HepG2 (cell line): ENCODE results near the gene UNC93A. TPM values are rescaled to one million over a fixed set of nuclear protein-coding genes. Genes with fewer than 3 reads are reported as not detected.

Experiments
- AGO2 ChIP-seq: fragments of 200-400 bp; formaldehyde crosslinking; optimal IDR thresholded peaks from 2 replicates; pipeline ENCODE3; 2017; ENCODE audit warnings: mild to moderate bottlenecking, low read depth, low read length, moderate library complexity
- ARID3A ChIP-seq: IDR thresholded peaks from 2 replicates; pipeline ENCODE4 v1.6.1; 2012; ENCODE audit warnings: low read depth, low read length, improper control_type of control experiment
- ATF7 ChIP-seq, 2 experiments: fragments of 450-650 bp in 1 of 2; sonication (generic) in 1 of 2; formaldehyde crosslinking in 1 of 2; IDR thresholded peaks; 2 replicates each; pipeline versions ENCODE4 v1.4.0 to v1.6.1; 2016 to 2020; ENCODE audit warnings: antibody characterized with exemption in 1 of 2, mild to moderate bottlenecking in 1 of 2, missing genetic modification reagents in 1 of 2
- BCL6 ChIP-seq: IDR thresholded peaks from 2 replicates; pipeline ENCODE4 v1.6.1; 2016; ENCODE audit warnings: missing genetic modification reagents, missing compliant biosample characterization
- DDIT3 ChIP-seq: sonication (generic); formaldehyde crosslinking; IDR thresholded peaks from 2 replicates; pipeline ENCODE4 v1.4.0; 2020; ENCODE audit warnings: mild to moderate bottlenecking, missing genetic modification reagents
- ISL2 ChIP-seq: sonication (generic); formaldehyde crosslinking; IDR thresholded peaks from 2 replicates; pipeline ENCODE4 v1.5.0; 2020; ENCODE audit warnings: missing genetic modification reagents
- KLF9 ChIP-seq: IDR thresholded peaks from 2 replicates; pipeline ENCODE4 v1.6.1; 2016; ENCODE audit warnings: low read depth
- MIXL1 ChIP-seq: IDR thresholded peaks from 2 replicates; pipeline ENCODE4 v1.6.1; 2016
- NCOR1 ChIP-seq: fragments of 200-600 bp; sonication (generic); IDR thresholded peaks from 2 replicates; pipeline ENCODE4 v1.7.0; 2017; ENCODE audit warnings: antibody characterized with exemption, low read length, borderline replicate concordance
- NFKBIZ ChIP-seq: IDR thresholded peaks from 2 replicates; pipeline ENCODE4 v1.6.1; 2018; ENCODE audit warnings: missing genetic modification reagents, missing compliant biosample characterization
- NKX3-1 ChIP-seq: sonication (generic); formaldehyde crosslinking; IDR thresholded peaks from 2 replicates; pipeline ENCODE4 v1.5.0; 2020; ENCODE audit warnings: missing genetic modification reagents
- RARG ChIP-seq: sonication (generic); formaldehyde crosslinking; IDR thresholded peaks from 2 replicates; pipeline ENCODE4 v1.4.0; 2020; ENCODE audit warnings: low read depth, mild to moderate bottlenecking, missing genetic modification reagents
- REPIN1 ChIP-seq: sonication (generic); formaldehyde crosslinking; IDR thresholded peaks from 2 replicates; pipeline ENCODE4 v1.8.0; 2022; ENCODE audit warnings: missing genetic modification reagents, low read depth, mild to moderate bottlenecking, borderline replicate concordance
- THAP11 ChIP-seq: IDR thresholded peaks from 2 replicates; pipeline ENCODE4 v1.6.1; 2016; ENCODE audit warnings: missing biosample characterization, missing genetic modification reagents
- XRCC5 ChIP-seq: fragments of 200-400 bp; formaldehyde crosslinking; optimal IDR thresholded peaks from 2 replicates; pipeline ENCODE3; 2017; ENCODE audit warnings: mild to moderate bottlenecking, low read length
- ZBTB2 ChIP-seq: sonication (generic); formaldehyde crosslinking; IDR thresholded peaks from 2 replicates; pipeline ENCODE4 v1.8.0; 2022; ENCODE audit warnings: low read depth, missing genetic modification reagents
- ZBTB8A ChIP-seq: sonication (generic); formaldehyde crosslinking; IDR thresholded peaks from 2 replicates; pipeline ENCODE4 v1.4.0; 2020; ENCODE audit warnings: mild to moderate bottlenecking, low read depth, missing genetic modification reagents, borderline replicate concordance
- ZNF362 ChIP-seq: sonication (generic); formaldehyde crosslinking; IDR thresholded peaks from 2 replicates; pipeline ENCODE4 v1.4.0; 2020; ENCODE audit warnings: missing genetic modification reagents, mild to moderate bottlenecking, borderline replicate concordance
- ZNF577 ChIP-seq: sonication (generic); formaldehyde crosslinking; IDR thresholded peaks from 2 replicates; pipeline ENCODE4 v1.4.0; 2020; ENCODE audit warnings: mild to moderate bottlenecking, low read depth, missing genetic modification reagents, borderline replicate concordance
- ZNF720 ChIP-seq: sonication (generic); formaldehyde crosslinking; IDR thresholded peaks from 2 replicates; pipeline ENCODE4 v1.4.0; 2020; ENCODE audit warnings: missing genetic modification reagents
- polyA plus RNA-seq, 8 experiments: library from polyadenylated mRNA; depleted of rRNA in 3 of 8; stranded (reverse) in 7 of 8; unstranded in 1 of 8; fragments of >200 nt; fragmentation: Illumina TruSeq in 4 of 8; extraction: Trizol in 4 of 8; gene quantifications; 2 replicates each; pipeline versions ENCODE4 v1.2.1 to v1.2.3, GENCODE V29; 2011 to 2016; ENCODE audit warnings: low read depth in 4 of 8, missing spikeins in 1 of 8, mixed read lengths in 1 of 8; ENCODE audit not compliant: insufficient read depth in 1 of 8
- total RNA-seq, 5 experiments: library from RNA; depleted of rRNA; stranded (reverse); fragments of >200 nt; fragmentation: Illumina TruSeq; extraction: Trizol; gene quantifications; 2 replicates each; pipeline ENCODE4 v1.2.3, GENCODE V29; 2016; ENCODE audit warnings: low read depth in 1 of 5
- TF ChIP-seq, protein P1 (sequence below): IDR thresholded peaks from 2 replicates; pipeline ENCODE4 v1.6.1; 2018; ENCODE audit warnings: missing genetic modification reagents
- TF ChIP-seq, protein P2 (sequence below): sonication (generic); formaldehyde crosslinking; IDR thresholded peaks from 2 replicates; pipeline ENCODE4 v1.8.1; 2022; ENCODE audit warnings: mild to moderate bottlenecking, missing genetic modification reagents

The UNC93A gene
- total and polyA plus RNA-seq, 2 of the 13 experiments (the other 11 are each of a cell fraction or from before 2014, with no cell fraction given): 11.0 to 42.7 TPM

DNA sequence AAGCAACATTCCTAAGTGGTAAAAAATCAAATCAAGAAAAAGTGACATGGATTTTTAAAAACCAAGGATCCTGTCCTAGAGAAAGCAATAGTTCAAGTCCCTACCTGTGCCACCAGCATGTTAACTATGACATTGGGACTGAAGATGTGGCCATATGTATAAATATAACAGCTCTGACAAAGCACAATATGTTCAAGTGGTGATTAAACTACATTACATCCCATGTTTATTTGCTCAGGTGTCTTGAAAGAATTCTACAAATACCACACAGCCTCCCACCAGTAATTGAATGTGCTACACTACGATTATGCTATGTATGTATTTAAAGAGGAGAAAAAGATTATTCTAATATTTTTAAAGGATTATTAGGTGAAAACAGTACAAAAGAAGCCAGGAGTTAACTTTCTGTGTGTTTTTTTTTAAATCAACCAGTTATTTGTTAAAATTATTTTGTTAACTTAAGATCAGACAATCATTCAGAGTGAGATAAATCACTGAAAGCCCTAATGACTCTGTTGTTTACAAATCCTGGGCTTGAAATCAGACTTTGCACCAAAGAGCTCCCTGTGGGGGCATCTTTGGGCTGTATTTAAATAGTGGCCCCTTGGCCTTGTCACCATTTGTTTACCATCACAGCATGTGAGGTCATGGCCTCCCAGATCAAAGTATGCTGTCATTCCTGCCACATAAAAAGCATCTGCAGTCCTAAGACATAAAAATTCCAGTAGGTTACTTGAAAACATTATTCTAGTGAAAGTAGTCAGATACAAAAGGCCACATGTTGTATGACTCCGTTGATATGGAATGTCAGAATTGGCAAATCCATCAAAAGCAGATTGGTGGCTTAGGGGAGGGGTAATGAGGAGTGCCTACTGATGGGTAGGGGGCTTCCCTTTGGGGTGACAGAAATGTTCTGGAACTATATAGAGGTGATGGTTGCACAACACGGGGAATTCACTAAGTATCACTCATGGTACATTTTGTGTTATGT, 50.8 kb downstream of the UNC93A start (continued):
- TF ChIP-seq RARG (CRISPR knock-in tag) (peak; percentile 36; the same call in 1 of the 2 replicates), NKX3-1 (CRISPR knock-in tag) (peak; percentile 73; the same call in 1 of the 2 replicates), ZNF720 (no peak), ISL2 (CRISPR knock-in tag) (peak; percentile 99), ZBTB8A (CRISPR knock-in tag) (no peak), ATF7 (IDR thresholded peaks at IDR 0.05) (peak; percentile 93), ATF7 (CRISPR knock-in tag; IDR thresholded peaks at IDR 0.05) (peak; percentile 93), KLF9 (0 out of 2 replicates have a peak, but pooled peaks have one; percentile 60), BCL6 (CRISPR knock-in tag) (peak; percentile 96), XRCC5 (peak; percentile 75), ZBTB2 (CRISPR knock-in tag) (no peak), NCOR1 (peak; percentile 100), AGO2 (no peak), REPIN1 (CRISPR knock-in tag) (peak; percentile 77; the same call in 1 of the 2 replicates), DDIT3 (CRISPR knock-in tag) (peak; percentile 42; the same call in 1 of the 2 replicates), THAP11 (CRISPR knock-in tag) (peak; percentile 77), NFKBIZ (CRISPR knock-in tag) (peak; percentile 98), MIXL1 (CRISPR knock-in tag) (peak; percentile 97), ZNF577 (no peak), ZNF362 (peak; percentile 37; the same call in 1 of the 2 replicates), ARID3A (peak; percentile 99)
- TF ChIP-seq, protein P1, sequence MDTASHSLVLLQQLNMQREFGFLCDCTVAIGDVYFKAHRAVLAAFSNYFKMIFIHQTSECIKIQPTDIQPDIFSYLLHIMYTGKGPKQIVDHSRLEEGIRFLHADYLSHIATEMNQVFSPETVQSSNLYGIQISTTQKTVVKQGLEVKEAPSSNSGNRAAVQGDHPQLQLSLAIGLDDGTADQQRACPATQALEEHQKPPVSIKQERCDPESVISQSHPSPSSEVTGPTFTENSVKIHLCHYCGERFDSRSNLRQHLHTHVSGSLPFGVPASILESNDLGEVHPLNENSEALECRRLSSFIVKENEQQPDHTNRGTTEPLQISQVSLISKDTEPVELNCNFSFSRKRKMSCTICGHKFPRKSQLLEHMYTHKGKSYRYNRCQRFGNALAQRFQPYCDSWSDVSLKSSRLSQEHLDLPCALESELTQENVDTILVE (CRISPR knock-in tag): peak; percentile 93
- TF ChIP-seq, protein P2, sequence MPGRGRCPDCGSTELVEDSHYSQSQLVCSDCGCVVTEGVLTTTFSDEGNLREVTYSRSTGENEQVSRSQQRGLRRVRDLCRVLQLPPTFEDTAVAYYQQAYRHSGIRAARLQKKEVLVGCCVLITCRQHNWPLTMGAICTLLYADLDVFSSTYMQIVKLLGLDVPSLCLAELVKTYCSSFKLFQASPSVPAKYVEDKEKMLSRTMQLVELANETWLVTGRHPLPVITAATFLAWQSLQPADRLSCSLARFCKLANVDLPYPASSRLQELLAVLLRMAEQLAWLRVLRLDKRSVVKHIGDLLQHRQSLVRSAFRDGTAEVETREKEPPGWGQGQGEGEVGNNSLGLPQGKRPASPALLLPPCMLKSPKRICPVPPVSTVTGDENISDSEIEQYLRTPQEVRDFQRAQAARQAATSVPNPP (CRISPR knock-in tag): 0 out of 2 replicates have a peak, but pooled peaks have one; percentile 37
